Measurements from ENCODE around the gene VEGFA.

VEGFA gene

DNA sequence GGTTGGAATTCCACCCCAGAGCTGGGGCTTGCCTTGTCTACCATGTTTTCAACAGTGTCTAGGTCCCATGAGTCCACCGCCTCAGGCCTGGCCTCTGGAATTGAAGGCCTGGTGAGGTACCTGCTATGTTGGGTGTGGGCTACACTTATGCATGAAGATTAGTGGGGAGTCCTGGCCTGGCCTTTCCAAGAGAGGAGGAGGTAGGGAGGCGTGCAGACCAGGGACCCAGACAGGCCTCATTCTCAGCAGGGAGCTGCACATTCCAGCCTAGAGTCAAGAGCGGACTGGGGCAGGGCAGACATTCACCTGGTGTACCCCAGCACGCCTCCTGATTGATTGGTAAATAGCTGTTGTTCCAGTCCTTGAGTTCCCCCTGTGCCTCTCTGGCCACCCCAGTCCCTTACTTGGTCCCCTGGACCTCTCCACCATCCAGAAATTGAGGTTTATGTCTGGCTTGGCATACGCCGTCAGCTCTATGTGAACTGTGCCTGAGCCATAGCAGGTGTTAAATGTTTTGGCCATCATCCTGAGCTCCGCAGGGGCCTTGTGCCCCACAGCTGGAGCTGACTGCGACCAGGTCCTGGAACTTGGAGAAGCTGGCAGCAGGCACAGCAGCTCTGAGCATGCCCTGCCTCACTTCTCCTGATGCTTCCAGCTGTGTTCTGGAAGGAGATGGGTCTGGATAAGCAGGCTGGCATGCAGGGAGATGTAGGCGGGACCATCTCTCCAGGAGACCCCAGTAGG lies 8.2 kb upstream of the VEGFA start:
- H3K36me3 ChIP-seq: no peaks in the 10 kb centered on the region

GRCh38 chr6:43762410-43762768 lies 7.6 kb upstream of the VEGFA start:
- TF ChIP-seq, protein P1, sequence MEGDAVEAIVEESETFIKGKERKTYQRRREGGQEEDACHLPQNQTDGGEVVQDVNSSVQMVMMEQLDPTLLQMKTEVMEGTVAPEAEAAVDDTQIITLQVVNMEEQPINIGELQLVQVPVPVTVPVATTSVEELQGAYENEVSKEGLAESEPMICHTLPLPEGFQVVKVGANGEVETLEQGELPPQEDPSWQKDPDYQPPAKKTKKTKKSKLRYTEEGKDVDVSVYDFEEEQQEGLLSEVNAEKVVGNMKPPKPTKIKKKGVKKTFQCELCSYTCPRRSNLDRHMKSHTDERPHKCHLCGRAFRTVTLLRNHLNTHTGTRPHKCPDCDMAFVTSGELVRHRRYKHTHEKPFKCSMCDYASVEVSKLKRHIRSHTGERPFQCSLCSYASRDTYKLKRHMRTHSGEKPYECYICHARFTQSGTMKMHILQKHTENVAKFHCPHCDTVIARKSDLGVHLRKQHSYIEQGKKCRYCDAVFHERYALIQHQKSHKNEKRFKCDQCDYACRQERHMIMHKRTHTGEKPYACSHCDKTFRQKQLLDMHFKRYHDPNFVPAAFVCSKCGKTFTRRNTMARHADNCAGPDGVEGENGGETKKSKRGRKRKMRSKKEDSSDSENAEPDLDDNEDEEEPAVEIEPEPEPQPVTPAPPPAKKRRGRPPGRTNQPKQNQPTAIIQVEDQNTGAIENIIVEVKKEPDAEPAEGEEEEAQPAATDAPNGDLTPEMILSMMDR (IDR thresholded peaks at IDR 0.05): no peak
- Histone ChIP-seq H3K27ac (no peak overlapping the region), H3K27me3 (peaks cover 74% of the 10 kb centered on the region)

More for the DNA sequence above, 8.2 kb upstream of the VEGFA start:
- H3K4me1 ChIP-seq (ENCODE audit: control insufficient read depth in 1 of 2, insufficient read depth in 1 of 2, low read depth in 1 of 2, low read length in 1 of 2): peaks cover 0 to 3% of the 10 kb centered on the region in 2 experiments
- TF ChIP-seq, protein P1 (IDR thresholded peaks at IDR 0.05): no peak
- peaks cover 68% of the 10 kb centered on the region for H3K27me3 ChIP-seq
- H3K4me3 ChIP-seq (ENCODE audit: low read depth in 1 of 2, low read length in 1 of 2): no peak overlapping the region
- no peaks in the 10 kb centered on the region for H3K9me3 ChIP-seq
- no peak overlapping the region for H3K27ac ChIP-seq

GRCh38 chr6:43762966-43763695 lies 6.9 kb upstream of the VEGFA start:
- Histone ChIP-seq H3K36me3 (no peaks in the 10 kb centered on the region), H3K27ac (no peak overlapping the region), H3K4me1 (ENCODE audit: control insufficient read depth in 1 of 2, insufficient read depth in 1 of 2, low read depth in 1 of 2, low read length in 1 of 2) (peaks cover 0 to 3% of the 10 kb centered on the region in 2 experiments), H3K27me3 (peaks cover 81% of the 10 kb centered on the region), H3K9me3 (no peaks in the 10 kb centered on the region), H3K4me3 (ENCODE audit: low read depth in 1 of 2, low read length in 1 of 2) (no peak overlapping the region)
- TF ChIP-seq, protein P1 (IDR thresholded peaks at IDR 0.05): no peak

More at GRCh38 chr6:43762410-43762768, 7.6 kb upstream of the VEGFA start:
- Histone ChIP-seq H3K36me3 (no peaks in the 10 kb centered on the region), H3K4me1 (ENCODE audit: control insufficient read depth in 1 of 2, insufficient read depth in 1 of 2, low read depth in 1 of 2, low read length in 1 of 2) (peaks cover 0 to 3% of the 10 kb centered on the region in 2 experiments), H3K4me3 (ENCODE audit: low read depth in 1 of 2, low read length in 1 of 2) (no peak overlapping the region), H3K9me3 (no peaks in the 10 kb centered on the region)

- Histone ChIP-seq H3K9me3 (no peaks in the 10 kb centered on the region), H3K36me3 (no peaks in the 10 kb centered on the region), H3K4me3 (ENCODE audit: low read depth in 1 of 2, low read length in 1 of 2) (no peak overlapping the region), H3K4me1 (ENCODE audit: control insufficient read depth in 1 of 2, insufficient read depth in 1 of 2, low read depth in 1 of 2, low read length in 1 of 2) (peaks cover 0 to 3% of the 10 kb centered on the region in 2 experiments), H3K27ac (no peak overlapping the region), H3K27me3 (peaks cover 90% of the 10 kb centered on the region)
- TF ChIP-seq, protein P1 (IDR thresholded peaks at IDR 0.05): no peak
Measured at GRCh38 chr6:43763812-43764522, 6.0 kb upstream of the VEGFA start.

DNA sequence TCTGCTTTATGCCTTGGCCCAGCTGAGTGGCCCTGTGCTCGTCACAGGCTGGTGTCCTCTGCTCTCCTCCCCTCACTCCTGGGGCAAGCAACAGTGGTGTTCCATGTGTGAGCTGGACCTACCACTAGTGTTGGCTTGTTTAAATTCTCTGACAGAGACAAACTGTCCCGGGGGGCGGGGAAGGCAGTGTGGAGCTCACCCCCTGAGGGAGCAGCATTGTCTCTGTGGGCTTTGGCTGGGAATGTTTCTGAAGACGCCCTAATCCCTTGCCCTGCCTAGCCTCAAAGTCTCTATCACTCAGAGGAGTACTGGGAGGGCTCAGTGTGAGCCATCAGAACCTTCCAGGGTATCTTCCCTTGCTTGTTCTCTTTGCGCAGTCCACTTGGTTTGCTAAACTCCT lies 5.2 kb upstream of the VEGFA start:
- TF ChIP-seq, protein P1 (IDR thresholded peaks at IDR 0.05): no peak
- Histone ChIP-seq H3K9me3 (no peaks in the 10 kb centered on the region), H3K27me3 (peaks cover 86% of the 10 kb centered on the region), H3K36me3 (no peaks in the 10 kb centered on the region), H3K4me1 (ENCODE audit: control insufficient read depth in 1 of 2, insufficient read depth in 1 of 2, low read depth in 1 of 2, low read length in 1 of 2) (peaks cover 7 to 8% of the 10 kb centered on the region in 2 experiments), H3K27ac (no peak overlapping the region), H3K4me3 (ENCODE audit: low read depth in 1 of 2, low read length in 1 of 2) (no peak overlapping the region)
